PC-3 (cell line): ENCODE measurements around the gene SERPINB11. TPM values are rescaled to one million over a fixed set of nuclear protein-coding genes. Genes with fewer than 3 reads are reported as not detected.

Experiments used
- ATAC-seq: fragments of 200-7000 bp; cut with Tn5 transposase; 2 replicates; pipeline ENCODE4 v1.9.1; 2020; ENCODE audit warnings: mild to moderate bottlenecking, moderate library complexity
- BruUV-seq: library from RNA; stranded (reverse); fragments of 400-500 nt; replicated peaks from 2 replicates; lab custom pipeline; 2021; lab: Mats Ljungman, UMichigan
- CTCF ChIA-PET: fragments of 300-600 bp; sonication (Branson Sonifier 250); formaldehyde crosslinking; loops from one replicate; lab custom pipeline; 2022; ENCODE audit warnings: antibody characterized with exemption; lab: Charles Lee
- POLR2A ChIA-PET: fragments of 300-600 bp; sonication (Branson Sonifier 250); formaldehyde crosslinking; loops from one replicate; lab custom pipeline; 2022; ENCODE audit warnings: antibody characterized with exemption; ENCODE audit not compliant: unreplicated experiment; lab: Charles Lee
- DNase-seq: peaks from one replicate; pipeline ENCODE4 v3.0.0-alpha.2; 2015
- H2AFZ ChIP-seq: fragments of 300-600 bp; sonication (generic); 2 replicates; pipeline ENCODE4 v1.6.0; 2016; ENCODE audit warnings: antibody characterized with exemption, low read length
- H3F3A ChIP-seq: fragments of 300-600 bp; sonication (generic); one replicate; pipeline ENCODE4 v1.6.0; 2017; ENCODE audit warnings: antibody characterized with exemption, low read length, control low read depth, mild to moderate bottlenecking; ENCODE audit not compliant: unreplicated experiment
- H3K27ac ChIP-seq: fragments of 300-600 bp; sonication (generic); 2 replicates; pipeline ENCODE4 v1.5.1; 2016; ENCODE audit warnings: mild to moderate bottlenecking, low read length
- H3K27me3 ChIP-seq: fragments of 300-600 bp; sonication (generic); 2 replicates; pipeline ENCODE4 v1.6.1; 2016; ENCODE audit warnings: low read length, mixed read lengths
- H3K36me3 ChIP-seq: fragments of 300-600 bp; sonication (generic); 2 replicates; pipeline ENCODE4 v1.6.1; 2016; ENCODE audit warnings: low read depth, mixed run types, low read length, mixed read lengths
- H3K4me1 ChIP-seq: fragments of 300-600 bp; sonication (generic); 2 replicates; pipeline ENCODE4 v1.5.1; 2016; ENCODE audit warnings: low read length; ENCODE audit not compliant: insufficient read depth
- H3K4me2 ChIP-seq: fragments of 300-600 bp; sonication (generic); 2 replicates; pipeline ENCODE4 v1.6.0; 2016; ENCODE audit warnings: low read length
- H3K4me3 ChIP-seq: fragments of 300-600 bp; sonication (generic); 2 replicates; pipeline ENCODE4 v1.5.1; 2016; ENCODE audit warnings: mild to moderate bottlenecking, low read length, mixed read lengths
- H3K79me2 ChIP-seq: fragments of 300-600 bp; sonication (generic); 2 replicates; pipeline ENCODE4 v1.6.1; 2017; ENCODE audit warnings: low read length, mixed read lengths
- H3K9ac ChIP-seq: fragments of 300-600 bp; sonication (generic); 2 replicates; pipeline ENCODE4 v1.6.0; 2016; ENCODE audit warnings: mild to moderate bottlenecking, low read length
- H3K9me2 ChIP-seq: fragments of 300-600 bp; sonication (generic); replicated peaks from 2 replicates; pipeline ENCODE4 v1.6.1; 2016; ENCODE audit warnings: mixed run types, low read length, mixed read lengths
- H3K9me3 ChIP-seq: fragments of 300-600 bp; sonication (generic); 2 replicates; pipeline ENCODE4 v1.6.1; 2016; ENCODE audit warnings: low read length, mixed read lengths
- H4K20me1 ChIP-seq: fragments of 300-600 bp; sonication (generic); 2 replicates; pipeline ENCODE4 v1.6.1; 2016; ENCODE audit warnings: low read length, mixed read lengths
- EZH2 ChIP-seq: fragments of 300-600 bp; sonication (generic); IDR thresholded peaks from one replicate; pipeline ENCODE4 v1.6.1; 2017; ENCODE audit warnings: antibody characterized with exemption, mild to moderate bottlenecking, low read length; ENCODE audit not compliant: unreplicated experiment
- EZH2phosphoT487 ChIP-seq: fragments of 300-600 bp; sonication (generic); IDR thresholded peaks from 2 replicates; pipeline ENCODE4 v1.6.1; 2018; ENCODE audit warnings: mild to moderate bottlenecking, antibody characterized with exemption, low read length, borderline replicate concordance
- intact Hi-C: fragments of 100-400 bp; cut with micrococcal nuclease; formaldehyde crosslinking; loops from 2 replicates; pipeline ENCODE4 v1.9.0; 2023
- total RNA-seq: library from RNA; depleted of rRNA; stranded (reverse); fragments of >200 nt; gene quantifications from 2 replicates; pipeline ENCODE4 v1.2.3, GENCODE V29; 2014
- TF ChIP-seq, protein P1 (sequence below): fragments of 300-600 bp; sonication (generic); conservative IDR thresholded peaks from 2 replicates; pipeline ENCODE4 v1.5.1; 2017; ENCODE audit warnings: antibody characterized with exemption, low read depth, mild to moderate bottlenecking, low read length

The SERPINB11 gene
- total RNA-seq, 1 experiment from 2014 or later, result not detected

DNA sequence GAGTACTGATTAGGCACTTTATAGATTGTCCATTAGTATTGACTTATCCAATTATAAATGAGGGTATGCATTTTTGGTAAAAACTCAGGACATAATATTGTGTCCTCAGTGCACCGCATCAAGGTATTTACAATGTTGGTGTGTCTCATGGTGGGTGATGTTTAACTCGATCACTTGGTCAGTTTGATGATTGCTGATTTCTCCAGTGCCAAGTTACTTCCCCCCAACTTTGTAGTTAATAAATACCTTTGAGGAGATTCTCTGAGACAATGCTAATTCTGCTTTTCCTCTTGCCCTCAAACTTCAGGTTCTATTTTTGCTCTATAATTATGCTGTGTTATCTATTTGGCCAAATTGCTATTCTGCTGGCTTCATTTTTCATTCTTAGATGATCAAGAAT lies 44.2 kb downstream of the SERPINB11 start:
- no peaks in the 10 kb centered on the region for H3K9me3 ChIP-seq
- BruUV-seq, result no TSS peak
- ATAC-seq (no peak), DNase-seq (no peak)
- no peaks in the 10 kb centered on the region for H3K36me3 ChIP-seq
- H3K27ac ChIP-seq, result no peak overlapping the region
- H3K9me2 ChIP-seq, result no peaks in the 10 kb centered on the region; the same call in 1 of the 2 replicates
- H3K9ac ChIP-seq, result no peak overlapping the region
- H3F3A ChIP-seq, result no peaks in the 10 kb centered on the region
- no peaks in the 10 kb centered on the region for H3K79me2 ChIP-seq
- no peaks in the 10 kb centered on the region for H4K20me1 ChIP-seq
- H3K4me1 ChIP-seq, result peaks cover 5% of the 10 kb centered on the region
- H3K4me3 ChIP-seq, result no peak overlapping the region
- CTCF ChIA-PET, result no interaction called here
- TF ChIP-seq EZH2 (no peak), EZH2phosphoT487 (no peak)
- TF ChIP-seq, protein P1, sequence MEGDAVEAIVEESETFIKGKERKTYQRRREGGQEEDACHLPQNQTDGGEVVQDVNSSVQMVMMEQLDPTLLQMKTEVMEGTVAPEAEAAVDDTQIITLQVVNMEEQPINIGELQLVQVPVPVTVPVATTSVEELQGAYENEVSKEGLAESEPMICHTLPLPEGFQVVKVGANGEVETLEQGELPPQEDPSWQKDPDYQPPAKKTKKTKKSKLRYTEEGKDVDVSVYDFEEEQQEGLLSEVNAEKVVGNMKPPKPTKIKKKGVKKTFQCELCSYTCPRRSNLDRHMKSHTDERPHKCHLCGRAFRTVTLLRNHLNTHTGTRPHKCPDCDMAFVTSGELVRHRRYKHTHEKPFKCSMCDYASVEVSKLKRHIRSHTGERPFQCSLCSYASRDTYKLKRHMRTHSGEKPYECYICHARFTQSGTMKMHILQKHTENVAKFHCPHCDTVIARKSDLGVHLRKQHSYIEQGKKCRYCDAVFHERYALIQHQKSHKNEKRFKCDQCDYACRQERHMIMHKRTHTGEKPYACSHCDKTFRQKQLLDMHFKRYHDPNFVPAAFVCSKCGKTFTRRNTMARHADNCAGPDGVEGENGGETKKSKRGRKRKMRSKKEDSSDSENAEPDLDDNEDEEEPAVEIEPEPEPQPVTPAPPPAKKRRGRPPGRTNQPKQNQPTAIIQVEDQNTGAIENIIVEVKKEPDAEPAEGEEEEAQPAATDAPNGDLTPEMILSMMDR, result no peak
- no peaks in the 10 kb centered on the region for H3K27me3 ChIP-seq
- no peak overlapping the region for H3K4me2 ChIP-seq
- H2AFZ ChIP-seq, result no peak overlapping the region
- intact Hi-C loops, result no loop called here
- POLR2A ChIA-PET, result no interaction called here

DNA sequence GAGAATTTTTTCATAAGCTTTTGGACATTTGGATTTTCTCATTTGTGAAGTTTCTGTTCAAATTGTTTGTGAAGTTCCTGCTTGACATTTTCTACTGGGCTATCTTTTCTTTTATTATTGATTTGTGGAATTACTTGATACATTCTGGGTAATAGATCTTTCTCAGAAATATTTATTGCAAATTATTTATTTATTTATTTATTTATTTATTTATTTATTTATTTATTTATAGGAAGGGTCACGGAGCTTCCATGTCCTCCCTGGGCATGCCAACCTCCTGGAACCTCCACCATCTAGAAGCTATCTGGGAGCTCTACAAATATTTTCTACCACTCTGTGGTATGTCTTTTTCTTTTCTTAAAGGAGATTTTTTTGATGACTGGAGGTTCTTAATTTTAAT lies 46.7 kb downstream of the SERPINB11 start:
- H4K20me1 ChIP-seq, result no peaks in the 10 kb centered on the region
- H2AFZ ChIP-seq, result no peak overlapping the region
- no peaks in the 10 kb centered on the region; the same call in 1 of the 2 replicates for H3K4me1 ChIP-seq
- TF ChIP-seq, protein P1, result no peak
- no peak for TF ChIP-seq EZH2
- TF ChIP-seq EZH2phosphoT487, result no peak
- no peak overlapping the region for H3K27ac ChIP-seq
- H3F3A ChIP-seq, result no peaks in the 10 kb centered on the region
- intact Hi-C loops, result no loop called here
- no peak overlapping the region for H3K4me2 ChIP-seq
- CTCF ChIA-PET, result no interaction called here
- no peak for DNase-seq
- no peaks in the 10 kb centered on the region for H3K9me3 ChIP-seq
- H3K9me2 ChIP-seq, result no peaks in the 10 kb centered on the region; the same call in 1 of the 2 replicates
- BruUV-seq, result no TSS peak
- ATAC-seq, result no peak
- H3K36me3 ChIP-seq, result no peaks in the 10 kb centered on the region
- H3K79me2 ChIP-seq, result no peaks in the 10 kb centered on the region
- H3K9ac ChIP-seq, result no peak overlapping the region
- POLR2A ChIA-PET, result no interaction called here
- H3K27me3 ChIP-seq, result no peaks in the 10 kb centered on the region
- H3K4me3 ChIP-seq, result no peak overlapping the region

DNA sequence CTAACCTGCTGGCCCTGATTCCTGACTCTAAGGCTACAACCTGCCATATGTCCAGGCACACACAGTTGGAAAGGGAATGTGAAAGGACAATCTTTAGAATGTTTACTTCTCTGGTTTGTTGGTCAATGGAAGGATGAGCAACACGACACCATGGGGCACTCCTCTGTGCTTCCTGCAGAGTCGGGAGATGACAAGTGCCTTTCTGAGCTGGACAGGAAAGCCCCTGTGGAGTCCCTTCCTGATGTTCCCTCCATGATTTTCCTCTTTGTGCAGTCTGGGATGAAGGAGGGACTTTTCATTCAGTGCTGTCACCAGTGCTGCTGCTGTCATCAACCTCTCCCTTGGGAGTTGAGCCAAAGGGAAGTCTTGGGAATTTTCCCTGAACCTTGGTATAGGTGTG lies 49.9 kb downstream of the SERPINB11 start:
- Histone ChIP-seq H3K27ac (no peak overlapping the region), H4K20me1 (no peaks in the 10 kb centered on the region), H3K9me2 (no peaks in the 10 kb centered on the region), H3K9ac (no peak overlapping the region), H3K4me2 (no peak overlapping the region), H3K4me3 (no peak overlapping the region), H3F3A (no peaks in the 10 kb centered on the region), H3K79me2 (no peaks in the 10 kb centered on the region), H3K9me3 (no peaks in the 10 kb centered on the region), H3K4me1 (no peaks in the 10 kb centered on the region; the same call in 1 of the 2 replicates), H3K27me3 (no peaks in the 10 kb centered on the region), H2AFZ (no peak overlapping the region), H3K36me3 (no peaks in the 10 kb centered on the region)
- ATAC-seq (no peak), DNase-seq (no peak)
- POLR2A ChIA-PET, result no interaction called here
- intact Hi-C loops, result no loop called here
- BruUV-seq, result no TSS peak
- CTCF ChIA-PET, result no interaction called here
- TF ChIP-seq, protein P1, result no peak
- TF ChIP-seq EZH2phosphoT487 (no peak), EZH2 (no peak)
